HG03139 (cell line): Measurements from ENCODE around the gene IRGC.
"Not testable (repeated sequence)": the region's sequence is repeated elsewhere in the genome, so short reads cannot be mapped to it uniquely, and the experiment has no call there.

Source experiments
- ATAC-seq: cut with Tn5 transposase; IDR thresholded peaks from one replicate; pipeline ENCODE4 v1.9.1; 2021; ENCODE audit not compliant: unreplicated experiment

Gene IRGC, protein sequence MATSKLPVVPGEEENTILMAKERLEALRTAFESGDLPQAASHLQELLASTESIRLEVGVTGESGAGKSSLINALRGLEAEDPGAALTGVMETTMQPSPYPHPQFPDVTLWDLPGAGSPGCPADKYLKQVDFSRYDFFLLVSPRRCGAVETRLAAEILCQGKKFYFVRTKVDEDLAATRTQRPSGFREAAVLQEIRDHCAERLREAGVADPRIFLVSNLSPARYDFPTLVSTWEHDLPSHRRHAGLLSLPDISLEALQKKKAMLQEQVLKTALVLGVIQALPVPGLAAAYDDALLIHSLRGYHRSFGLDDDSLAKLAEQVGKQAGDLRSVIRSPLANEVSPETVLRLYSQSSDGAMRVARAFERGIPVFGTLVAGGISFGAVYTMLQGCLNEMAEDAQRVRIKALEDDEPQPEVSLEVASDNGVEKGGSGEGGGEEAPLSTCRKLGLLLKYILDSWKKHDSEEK

DNA sequence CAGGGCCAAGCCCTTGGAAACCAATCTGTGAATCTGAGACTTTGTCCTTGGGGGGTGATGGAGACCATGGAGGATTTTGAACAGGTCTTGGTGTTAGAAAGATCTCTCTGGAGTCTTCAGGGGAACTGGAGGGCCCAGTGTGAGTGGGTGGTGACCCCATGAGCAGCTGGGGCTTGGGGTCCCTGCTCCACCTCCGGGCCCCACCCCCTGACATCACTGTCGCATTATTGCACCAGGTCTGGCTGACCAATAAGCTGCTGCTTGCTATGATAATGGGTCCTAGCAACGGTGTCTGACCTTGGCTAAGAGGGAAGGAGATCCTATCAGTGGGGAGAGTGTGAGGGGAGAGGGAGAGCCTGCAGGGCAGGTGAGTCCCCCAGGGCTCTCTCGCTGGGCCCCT, at the start of gene IRGC:
IRGC (plus strand) TSS at position 301 of the 400 bp plus-strand sequence. CDS start 2,483 bp downstream, outside the sequence.
- no peak for ATAC-seq

DNA sequence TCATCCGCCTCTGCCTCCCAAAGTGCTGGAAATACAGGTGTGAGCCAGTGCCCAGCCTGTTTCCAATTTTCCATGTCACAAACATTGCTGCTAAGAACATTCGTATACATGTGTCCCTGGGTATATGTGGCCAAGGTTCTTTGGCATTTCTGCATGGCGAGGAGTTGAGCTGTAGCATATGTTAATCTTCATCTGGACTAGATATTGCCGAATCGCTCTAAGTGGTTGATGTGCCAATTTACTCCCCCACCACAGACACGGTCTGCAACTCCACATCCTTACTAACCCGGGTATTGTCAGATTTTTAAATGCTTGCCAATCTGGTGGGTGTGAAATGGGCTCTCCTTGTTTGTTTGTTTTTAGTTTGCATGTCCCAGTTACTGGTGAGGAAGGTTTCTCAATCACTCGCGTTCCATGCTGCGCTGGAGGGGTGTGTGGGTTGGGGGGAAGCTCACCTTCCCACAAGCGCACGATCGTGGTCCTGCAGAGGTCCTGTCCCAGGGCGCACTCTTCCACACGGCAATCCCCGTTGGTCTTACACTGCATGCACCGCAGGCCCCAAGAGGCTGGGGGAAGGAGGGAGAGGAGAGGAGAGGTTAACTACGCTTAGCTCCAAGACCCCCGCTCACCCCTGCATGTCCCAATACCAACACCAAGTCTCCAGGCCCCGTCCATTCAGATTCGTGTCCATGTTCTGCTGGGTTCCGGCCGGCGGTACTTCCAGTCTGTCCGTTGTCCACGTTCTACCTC, 48.6 kb upstream of the IRGC start:
- ATAC-seq: no peak

DNA sequence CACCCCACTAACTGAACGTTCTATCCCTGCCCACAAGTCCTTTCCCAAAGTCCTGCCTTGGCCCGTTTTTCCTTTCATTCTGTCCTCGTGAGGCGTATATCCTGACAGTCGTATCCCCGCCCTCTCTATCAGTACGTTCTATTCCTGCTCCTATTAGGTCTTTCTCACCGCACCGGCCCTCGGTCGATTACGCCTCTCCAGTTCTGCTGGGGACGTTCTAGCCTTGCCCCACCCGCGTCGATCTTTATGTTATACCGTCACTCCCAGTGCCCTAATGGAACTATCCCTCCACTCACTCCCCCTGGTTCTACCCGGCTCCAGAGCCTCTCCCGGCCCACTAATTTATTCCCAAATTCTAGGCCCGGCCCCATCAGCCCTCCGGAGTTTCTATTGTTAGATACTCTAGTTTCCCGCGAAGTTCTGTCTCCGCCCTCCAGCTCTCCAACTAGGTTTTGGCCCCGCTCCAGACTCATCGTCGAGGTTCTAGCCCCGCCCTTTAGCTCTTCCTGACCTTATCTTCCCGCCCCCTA, 47.9 kb upstream of the IRGC start:
- ATAC-seq: no peak

DNA sequence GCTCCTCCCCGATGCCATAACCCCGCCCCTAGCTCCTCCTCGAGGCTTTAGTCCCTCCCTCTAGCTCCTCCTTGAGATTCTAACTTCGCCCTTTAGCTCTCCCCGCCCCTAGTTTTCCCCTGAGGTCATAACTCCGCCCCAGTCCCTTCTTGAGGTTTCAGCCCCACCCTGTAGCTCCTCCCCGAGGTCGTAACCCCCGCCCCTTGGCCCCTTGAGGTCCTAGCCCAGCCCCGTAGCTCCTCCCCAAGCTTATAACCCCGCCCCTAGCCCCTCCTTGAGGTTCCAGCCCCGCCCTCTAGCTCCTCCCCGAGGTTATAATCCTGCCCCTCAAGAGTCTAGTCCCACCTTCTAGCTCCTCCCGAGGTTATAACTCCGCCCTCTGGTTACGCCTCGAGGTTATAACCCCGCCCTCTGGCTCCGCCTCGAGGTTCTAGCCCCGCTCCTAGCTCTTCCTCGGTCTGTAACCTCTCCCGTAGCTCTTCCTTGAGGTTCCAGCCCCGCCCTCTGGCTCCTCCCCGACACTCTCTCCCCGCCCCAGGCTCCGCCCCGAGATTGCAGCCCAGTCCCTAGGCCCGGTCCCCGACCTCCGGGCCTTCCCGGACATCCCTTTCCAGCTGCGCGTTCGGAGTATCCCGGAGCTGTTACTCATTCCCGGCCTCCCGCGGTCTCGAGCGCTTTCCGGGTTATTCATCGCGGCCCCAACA, 47.3 kb upstream of the IRGC start:
- ATAC-seq: peak; percentile 85

DNA sequence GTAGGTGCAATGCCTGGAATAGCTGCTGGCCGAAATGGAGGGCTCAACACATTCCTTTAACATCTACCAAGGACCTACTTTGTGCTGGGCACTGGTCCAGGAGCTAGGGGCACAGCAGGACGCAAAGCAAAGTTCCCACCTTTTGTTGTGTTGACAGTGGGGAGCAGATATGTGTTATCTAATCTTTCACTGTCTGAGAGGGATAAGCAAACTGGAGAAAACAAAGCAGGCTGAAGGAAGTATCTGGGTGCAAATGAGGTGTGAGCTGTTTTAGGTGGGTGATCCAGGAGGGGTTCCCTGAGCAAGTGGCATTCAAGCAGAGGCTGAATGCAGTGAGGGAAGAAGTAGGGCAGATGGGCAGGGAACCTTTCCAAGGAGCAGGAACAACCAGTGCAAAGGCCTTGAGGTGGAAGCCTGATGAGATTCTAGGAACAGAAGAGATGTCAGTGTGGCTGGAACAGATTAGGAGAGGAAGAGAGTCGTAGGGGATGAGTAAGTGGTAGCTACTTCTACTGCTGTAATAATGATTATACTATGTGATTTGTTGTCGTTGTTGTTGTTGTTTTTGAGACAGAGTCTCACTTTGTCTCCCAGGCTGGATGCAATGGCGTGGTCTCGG, 43.7 kb upstream of the IRGC start:
- ATAC-seq: no peak

DNA sequence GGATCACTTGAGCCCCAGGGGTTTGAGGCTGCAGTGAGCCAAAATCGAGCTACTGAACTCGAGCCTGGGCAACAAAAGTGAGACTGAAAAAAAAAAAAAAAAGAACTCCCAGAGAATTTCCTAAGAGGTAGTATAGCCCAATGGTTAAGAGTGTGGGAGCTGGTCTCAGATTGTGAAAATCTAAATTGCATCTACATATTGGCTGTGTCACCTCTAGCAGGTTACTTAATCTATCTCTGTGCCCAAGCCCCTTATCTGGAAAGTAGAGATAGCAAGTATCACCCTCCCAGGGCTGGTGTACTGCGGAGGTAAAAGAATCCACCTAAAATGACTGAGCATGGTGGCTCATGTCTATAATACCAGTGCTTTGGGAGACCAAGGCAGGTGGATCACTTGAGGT, 42.2 kb upstream of the IRGC start:
- ATAC-seq: no peak

DNA sequence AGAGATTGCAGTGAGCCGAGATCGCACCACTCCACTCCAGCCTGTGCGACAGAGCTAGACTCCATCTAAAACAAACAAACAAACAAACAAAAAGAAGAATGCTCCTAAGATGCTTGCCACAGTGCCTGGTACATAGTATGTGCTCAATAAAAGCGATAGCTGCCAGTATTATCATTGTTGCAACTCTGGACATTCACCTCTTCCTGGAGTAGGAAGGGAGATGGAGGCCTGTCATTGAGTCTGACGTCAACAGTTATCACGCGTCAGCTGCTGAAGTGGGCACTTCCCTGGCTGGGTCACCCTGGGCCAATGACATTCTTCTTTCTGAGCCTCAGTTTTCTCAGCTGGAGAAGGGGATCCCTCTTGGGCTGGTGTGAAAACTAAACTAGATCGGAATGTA, 41.7 kb upstream of the IRGC start:
- ATAC-seq: no peak

DNA sequence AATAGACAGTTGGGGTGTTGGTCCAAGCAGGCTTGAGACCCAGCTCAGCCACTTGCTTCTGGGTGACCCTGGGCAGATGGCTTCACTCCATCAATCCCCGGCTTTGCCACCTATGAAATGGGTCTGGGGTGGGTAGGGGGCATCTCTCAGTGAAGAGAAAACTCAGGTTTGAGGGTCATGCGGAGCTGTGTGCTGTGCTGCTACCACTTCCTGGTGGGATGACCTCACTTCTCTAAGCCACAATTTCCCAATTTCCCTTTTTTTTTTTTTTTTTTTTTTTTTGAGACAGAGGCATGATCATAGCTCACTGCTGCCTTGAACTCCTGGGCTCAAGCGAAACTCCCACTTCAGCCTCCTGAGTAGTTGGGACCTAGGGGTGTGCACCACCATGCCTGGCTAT, 41.3 kb upstream of the IRGC start:
- no peak for ATAC-seq

DNA sequence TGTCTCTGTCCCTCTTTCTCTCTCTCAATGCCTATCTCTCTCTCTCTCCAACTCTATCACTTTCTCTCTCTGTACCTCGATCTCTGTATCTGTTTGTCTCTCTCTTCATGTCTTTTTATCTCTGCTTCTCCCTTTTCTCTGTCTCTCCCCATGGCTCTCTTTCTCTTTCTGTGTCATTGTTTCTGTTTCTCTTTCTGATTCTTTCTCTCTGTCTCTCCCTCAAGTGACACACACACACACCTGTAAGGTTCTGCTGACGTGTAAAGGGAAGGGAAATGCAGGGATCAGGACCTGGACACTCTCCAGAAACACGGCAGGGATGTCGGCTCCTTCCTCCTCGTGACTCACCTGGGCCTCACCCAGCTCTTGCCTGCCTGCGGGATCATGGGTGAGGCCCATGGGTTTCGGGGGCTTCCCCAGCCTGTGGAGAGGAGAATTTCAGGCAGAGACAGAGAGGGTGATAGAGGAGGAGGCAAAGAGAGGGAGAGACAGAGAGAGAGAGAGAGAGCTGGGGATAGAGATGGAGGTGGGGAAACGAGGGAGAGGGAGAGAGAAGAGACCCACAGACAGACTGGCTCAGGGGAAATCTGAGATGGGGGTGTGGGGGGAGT, 40.5 kb upstream of the IRGC start:
- ATAC-seq: no peak

DNA sequence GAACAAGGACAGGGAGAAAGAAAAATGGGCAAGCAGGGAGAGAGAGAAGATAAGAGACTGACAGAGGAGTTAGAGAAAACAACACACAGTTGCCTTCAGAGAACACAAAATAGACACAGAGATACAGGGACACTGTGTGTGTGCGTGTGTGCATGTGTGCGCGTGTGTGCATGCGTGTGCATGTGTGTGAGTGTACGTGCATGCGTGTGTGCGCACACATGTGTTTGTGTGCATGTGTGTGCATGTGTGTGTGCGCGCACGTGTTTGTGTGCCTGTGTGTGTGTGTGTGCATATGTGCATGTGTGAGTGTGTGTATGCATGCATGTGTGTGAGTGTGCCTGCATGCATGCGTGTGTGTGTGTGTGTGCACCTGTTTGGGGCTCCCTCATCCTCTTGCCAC, 40.0 kb upstream of the IRGC start:
- ATAC-seq: no peak

DNA sequence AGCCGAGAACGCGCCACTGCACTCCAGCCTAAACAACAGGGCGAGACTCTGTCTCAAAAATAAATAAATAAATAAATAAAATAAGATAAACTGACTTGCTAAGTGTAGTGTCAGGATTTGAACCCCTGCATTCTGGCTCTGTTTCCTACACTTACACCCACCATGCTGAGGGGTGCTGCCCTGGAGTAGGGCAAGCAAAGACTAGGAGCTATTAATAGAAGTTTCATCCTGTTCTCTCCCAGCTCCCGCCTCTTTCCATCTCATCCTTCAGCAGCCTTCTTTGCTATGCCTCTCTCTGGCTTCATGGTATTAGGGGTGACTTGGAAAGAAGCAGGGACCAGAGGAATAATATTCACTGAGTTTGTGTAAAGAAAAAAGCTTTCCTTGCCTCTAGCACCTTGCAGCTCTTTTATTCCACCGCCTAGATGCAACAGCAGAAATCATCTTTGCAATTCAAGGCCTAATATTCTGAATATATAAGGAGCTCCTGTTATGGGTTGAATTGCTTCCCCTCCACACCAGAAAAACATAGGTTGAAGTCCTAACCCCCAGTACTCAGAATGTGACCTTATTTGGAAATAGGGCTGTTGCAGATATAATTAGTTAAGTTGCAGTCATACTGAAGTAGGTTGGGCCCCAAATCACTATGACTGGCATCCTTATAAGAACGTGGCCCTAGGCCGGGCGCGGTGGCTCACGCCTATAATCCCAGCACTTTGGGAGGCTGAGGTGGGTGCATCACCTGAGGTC, 37.2 kb upstream of the IRGC start:
- ATAC-seq: no peak

DNA sequence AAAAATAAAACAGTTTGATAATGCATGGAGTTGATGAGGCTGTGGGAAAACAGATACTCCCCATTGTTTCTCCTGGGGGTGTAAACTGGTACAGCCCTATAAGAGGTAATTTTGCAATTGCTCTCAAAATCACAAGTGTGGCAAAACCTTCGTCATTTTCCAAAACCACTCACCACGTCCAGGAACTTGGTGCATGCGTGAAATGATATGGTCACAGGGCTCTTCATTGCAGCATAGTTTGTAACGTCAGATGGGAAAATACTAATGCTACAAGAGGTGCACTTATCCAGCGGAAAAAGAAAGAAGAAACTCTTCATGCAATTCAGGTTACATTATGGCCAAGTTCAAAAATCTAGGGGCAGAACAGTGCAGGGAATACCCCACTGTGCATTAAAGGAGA, 34.1 kb upstream of the IRGC start:
- no peak for ATAC-seq

DNA sequence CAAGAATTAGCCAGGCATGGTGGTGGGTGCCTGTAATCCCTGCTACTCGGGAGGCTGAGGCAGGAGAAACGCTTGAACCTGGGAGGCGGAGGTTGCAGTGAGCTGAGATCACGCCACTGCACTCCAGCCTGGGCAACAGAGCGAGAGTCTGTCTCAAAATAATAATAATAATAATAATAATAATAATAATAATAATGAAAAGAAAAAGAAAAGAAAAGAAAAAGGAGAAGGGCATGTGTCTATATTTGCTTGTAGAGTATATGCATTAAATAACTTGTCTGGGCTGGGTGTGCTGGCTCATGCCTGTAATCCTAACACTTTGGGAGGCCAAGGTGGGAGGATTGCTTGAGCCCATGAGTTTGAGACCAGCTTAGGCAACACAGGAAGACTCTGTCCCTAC, 33.6 kb upstream of the IRGC start:
- not testable (repeated sequence) for ATAC-seq

DNA sequence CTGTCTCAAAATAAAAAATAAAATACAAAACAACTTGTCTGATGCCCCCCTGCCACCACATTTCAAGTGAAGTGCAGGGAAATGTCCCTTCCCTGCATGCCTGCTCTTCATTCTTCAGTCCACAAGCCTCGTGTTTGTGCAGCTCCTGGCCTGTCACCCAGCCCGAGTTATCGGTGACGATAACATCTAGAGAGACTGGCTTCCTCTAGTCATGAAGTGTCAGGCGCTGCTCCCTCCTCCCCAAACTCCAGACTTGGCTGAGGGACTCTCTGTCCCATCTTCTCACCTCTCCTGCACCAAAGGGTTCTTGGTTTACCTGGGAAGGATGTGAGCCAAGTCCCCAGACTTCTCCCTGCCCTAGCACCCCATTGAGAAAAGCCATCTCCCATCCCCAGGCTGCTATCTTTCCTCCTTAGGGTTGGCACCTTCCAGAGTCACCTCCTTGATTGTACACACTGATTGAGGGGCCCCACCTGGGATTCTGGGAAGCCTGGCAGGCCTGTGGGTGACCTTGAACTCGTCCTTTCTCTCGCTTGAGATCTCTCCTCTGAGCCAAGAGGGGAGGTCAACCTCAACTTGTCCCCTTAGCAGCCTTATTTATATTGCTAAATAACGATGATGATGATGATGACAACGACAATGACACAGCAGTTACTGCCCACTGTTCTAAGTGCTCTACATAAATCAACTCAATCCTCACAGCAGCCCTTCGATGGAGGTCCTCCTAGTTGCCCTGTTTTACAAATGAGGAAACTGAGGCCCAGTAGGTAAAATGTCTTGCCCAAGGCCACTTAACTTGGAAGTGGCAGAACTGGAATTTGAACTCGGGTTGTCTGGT, 32.8 kb upstream of the IRGC start:
- ATAC-seq: no peak

DNA sequence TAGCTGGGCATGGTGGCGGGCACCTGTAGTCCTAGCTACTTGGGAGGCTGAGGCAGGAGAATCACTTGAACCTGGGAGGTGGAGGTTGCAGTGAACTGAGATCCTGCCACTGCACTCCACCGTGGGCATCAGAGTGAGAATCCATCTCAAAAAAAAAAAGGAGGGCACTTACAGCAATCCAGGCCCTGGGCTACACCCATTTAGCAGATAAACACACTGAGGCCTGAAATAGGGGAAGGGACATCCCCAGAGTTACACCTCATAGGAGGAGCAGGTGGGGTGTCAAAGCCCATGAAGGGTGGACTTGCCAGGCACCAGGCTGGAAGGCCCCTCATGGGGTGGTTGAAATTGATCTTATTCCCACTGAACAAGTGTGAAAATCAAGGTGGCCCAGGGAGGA, 32.0 kb upstream of the IRGC start:
- ATAC-seq: no peak

DNA sequence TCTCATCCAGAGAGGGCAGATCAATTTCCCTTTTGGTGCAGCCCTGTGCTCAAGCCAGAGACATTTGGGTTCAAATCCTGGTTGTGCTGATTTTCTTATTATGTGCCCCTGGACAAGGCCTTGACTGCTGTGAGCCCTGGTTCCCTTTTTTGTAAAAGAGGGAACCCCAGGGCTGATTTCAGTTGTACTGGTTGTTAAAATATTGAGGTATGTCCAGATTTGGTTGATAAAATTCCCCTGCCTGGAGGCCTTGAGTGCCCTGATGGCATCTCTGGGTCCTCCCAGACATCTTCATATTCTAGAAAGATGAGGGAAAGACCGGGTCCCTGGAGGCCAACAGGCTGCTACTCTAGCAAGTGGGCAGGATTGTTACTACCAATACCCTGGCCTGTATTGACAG, 31.6 kb upstream of the IRGC start:
- ATAC-seq: no peak

DNA sequence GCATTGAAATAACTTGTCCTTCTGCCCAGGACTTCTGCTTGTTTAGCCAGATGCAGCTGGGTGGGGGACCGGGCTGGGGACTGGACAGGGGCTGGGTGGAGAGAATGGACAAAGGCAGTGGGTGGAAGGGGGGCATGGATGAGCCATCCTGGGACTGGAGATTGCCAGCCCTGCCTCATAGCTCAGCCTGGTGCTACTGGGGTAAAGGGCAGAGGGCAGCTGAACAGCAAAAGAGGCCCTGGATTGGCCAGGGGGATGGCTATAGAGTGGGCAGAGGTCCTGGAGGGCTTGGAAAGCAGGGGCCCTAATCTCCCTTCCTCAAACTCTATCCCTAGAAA, 28.2 kb upstream of the IRGC start:
- no peak for ATAC-seq

DNA sequence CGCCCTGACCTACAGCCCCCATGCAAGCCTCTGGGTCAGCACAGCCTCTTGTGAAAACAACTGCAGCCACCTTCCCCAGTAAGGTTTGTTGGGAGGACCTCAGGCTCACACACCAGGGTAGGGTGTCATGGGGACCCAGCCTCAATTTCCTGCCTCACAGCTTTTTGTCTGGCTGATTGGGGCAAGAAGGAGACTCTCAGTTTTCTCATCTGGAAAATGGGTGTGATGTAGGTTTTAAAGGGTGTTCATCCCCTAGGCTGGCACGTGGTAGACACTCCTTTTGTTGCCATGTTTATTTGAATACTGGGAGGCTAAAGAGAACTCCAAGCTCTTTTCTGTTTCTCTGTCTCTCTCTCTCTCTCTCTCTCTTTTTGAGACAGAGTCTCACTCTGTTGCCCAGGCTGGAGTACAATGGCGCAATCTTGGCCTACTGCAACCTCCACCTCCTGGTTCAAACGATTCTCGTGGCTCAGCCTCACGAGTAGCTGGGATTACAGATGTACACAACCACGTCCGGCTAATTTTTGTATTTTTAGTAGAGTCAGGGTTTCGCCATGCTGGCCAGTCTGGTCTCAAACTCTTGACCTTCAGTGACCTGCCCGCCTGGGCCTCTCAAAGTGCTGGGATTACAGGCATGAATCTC, 27.7 kb upstream of the IRGC start:
- no peak for ATAC-seq

DNA sequence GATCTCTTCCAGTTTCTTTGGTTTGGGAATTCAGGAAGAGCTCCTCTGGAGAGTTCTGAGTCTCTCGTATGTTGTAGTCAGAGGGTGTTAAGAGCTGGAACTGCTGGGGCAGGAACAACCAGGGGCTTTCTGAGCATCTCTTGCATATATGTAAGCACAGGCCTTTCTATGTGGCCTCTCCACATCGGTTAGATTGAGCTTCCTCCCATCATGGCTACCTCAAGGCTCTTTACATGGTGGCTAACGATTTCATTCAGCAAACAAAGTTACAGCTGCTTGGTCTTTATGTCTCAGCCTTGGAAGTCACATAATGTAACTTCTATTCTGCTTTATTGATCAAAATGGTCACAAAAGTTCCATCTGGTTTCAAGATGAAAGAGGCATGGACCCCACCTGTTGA, 25.4 kb upstream of the IRGC start:
- no peak for ATAC-seq
